ENCODE data around the gene SLC35E1. TPM values are rescaled to one million over a fixed set of nuclear protein-coding genes. Genes with fewer than 3 reads are reported as not detected.

SLC35E1 gene
- total RNA-seq, 1 donor from 2014 or later: 21.6 TPM

DNA sequence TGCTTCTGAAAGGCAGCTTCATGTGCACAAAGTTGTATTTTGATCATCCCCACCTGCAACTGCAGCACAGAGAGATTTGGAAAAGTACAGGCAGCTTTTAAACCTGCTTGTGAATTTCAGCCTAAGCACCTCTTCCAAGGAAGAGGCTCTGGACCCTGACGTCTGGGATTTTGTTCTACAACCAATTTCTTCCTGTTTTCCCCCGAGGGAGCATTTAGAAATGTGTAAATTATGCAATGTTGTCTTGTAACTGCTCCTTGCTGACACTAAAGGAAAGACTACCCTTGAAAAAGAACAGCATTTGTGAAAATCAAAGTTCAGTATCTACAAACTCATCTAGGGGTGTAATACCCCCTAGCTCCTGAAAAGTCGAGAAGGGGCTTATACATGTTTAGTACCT, 40.4 kb upstream of the SLC35E1 start:
- Histone ChIP-seq H3K27me3 (no peaks in the 10 kb centered on the region), H3K27ac (peak overlapping the region; percentile 7), H3K36me3 (no peaks in the 10 kb centered on the region), H3K4me3 (no peak overlapping the region), H3K4me1 (peaks cover 93% of the 10 kb centered on the region), H3K9me3 (no peaks in the 10 kb centered on the region)
- TF ChIP-seq POLR2A (IDR thresholded peaks at IDR 0.05) (no peak), POLR2AphosphoS5 (IDR thresholded peaks at IDR 0.05; ENCODE audit: insufficient read depth in 1 of 2, low read depth in 1 of 2) (no peak)
- TF ChIP-seq, protein P1, sequence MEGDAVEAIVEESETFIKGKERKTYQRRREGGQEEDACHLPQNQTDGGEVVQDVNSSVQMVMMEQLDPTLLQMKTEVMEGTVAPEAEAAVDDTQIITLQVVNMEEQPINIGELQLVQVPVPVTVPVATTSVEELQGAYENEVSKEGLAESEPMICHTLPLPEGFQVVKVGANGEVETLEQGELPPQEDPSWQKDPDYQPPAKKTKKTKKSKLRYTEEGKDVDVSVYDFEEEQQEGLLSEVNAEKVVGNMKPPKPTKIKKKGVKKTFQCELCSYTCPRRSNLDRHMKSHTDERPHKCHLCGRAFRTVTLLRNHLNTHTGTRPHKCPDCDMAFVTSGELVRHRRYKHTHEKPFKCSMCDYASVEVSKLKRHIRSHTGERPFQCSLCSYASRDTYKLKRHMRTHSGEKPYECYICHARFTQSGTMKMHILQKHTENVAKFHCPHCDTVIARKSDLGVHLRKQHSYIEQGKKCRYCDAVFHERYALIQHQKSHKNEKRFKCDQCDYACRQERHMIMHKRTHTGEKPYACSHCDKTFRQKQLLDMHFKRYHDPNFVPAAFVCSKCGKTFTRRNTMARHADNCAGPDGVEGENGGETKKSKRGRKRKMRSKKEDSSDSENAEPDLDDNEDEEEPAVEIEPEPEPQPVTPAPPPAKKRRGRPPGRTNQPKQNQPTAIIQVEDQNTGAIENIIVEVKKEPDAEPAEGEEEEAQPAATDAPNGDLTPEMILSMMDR (IDR thresholded peaks at IDR 0.05): no peak
- intact Hi-C loops (cut with DNase I): no loop called here
- no peak for DNase-seq (ENCODE audit: extremely low spot score in 2 of 2)

GRCh38 chr19:16611121-16611520, 38.9 kb upstream of the SLC35E1 start:
- DNase-seq (ENCODE audit: extremely low spot score in 2 of 2): no peak
- intact Hi-C loops (cut with DNase I): no loop called here
- H3K4me3 ChIP-seq: no peak overlapping the region
- TF ChIP-seq, protein P1 (IDR thresholded peaks at IDR 0.05): no peak
- TF ChIP-seq POLR2AphosphoS5 (IDR thresholded peaks at IDR 0.05; ENCODE audit: insufficient read depth in 1 of 2, low read depth in 1 of 2) (no peak), POLR2A (IDR thresholded peaks at IDR 0.05) (no peak)
- no peaks in the 10 kb centered on the region for H3K36me3 ChIP-seq
- peaks cover 92% of the 10 kb centered on the region for H3K4me1 ChIP-seq
- no peaks in the 10 kb centered on the region for H3K27me3 ChIP-seq
- H3K9me3 ChIP-seq: no peaks in the 10 kb centered on the region
- H3K27ac ChIP-seq: peak overlapping the region; percentile 3

- intact Hi-C loops (cut with DNase I): no loop called here
- Histone ChIP-seq H3K27me3 (no peaks in the 10 kb centered on the region), H3K9me3 (no peaks in the 10 kb centered on the region), H3K4me1 (peaks cover 89% of the 10 kb centered on the region), H3K27ac (peak overlapping the region; percentile 30), H3K36me3 (no peaks in the 10 kb centered on the region), H3K4me3 (no peak overlapping the region)
- TF ChIP-seq POLR2A (IDR thresholded peaks at IDR 0.05) (no peak), POLR2AphosphoS5 (IDR thresholded peaks at IDR 0.05; ENCODE audit: insufficient read depth in 1 of 2, low read depth in 1 of 2) (no peak)
- TF ChIP-seq, protein P1 (IDR thresholded peaks at IDR 0.05): no peak
- DNase-seq (ENCODE audit: extremely low spot score in 2 of 2): no peak
These were observed 37.4 kb upstream of the SLC35E1 start for GRCh38 chr19:16609511-16610200.

DNA sequence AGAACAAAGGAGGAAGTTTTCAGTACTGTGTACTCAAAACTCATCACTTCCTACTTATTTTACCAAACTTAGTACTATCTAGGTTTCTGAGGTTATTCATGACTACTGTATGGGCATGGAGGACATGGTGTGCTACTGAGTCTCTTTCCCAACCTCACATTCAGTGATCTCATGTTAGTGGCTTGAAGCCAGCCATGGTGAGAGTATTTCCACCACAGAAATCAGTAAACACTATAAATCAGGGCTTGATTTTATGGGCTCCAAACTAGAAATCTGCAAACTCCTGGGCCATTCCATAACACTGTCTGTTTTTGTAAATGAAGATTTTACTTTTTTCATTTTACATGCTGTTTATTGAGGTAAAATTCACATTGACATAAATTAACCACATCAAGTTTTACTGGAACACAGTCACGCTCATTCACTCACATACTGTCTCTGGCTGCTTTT, 36.1 kb upstream of the SLC35E1 start:
- Histone ChIP-seq H3K36me3 (no peaks in the 10 kb centered on the region), H3K4me1 (peaks cover 79% of the 10 kb centered on the region), H3K27me3 (no peaks in the 10 kb centered on the region), H3K27ac (peak overlapping the region; percentile 68), H3K9me3 (no peaks in the 10 kb centered on the region), H3K4me3 (no peak overlapping the region)
- peak in 1 of 2 donors; percentile 97 for TF ChIP-seq POLR2AphosphoS5 (IDR thresholded peaks at IDR 0.05; ENCODE audit: insufficient read depth in 1 of 2, low read depth in 1 of 2)
- TF ChIP-seq, protein P1 (IDR thresholded peaks at IDR 0.05): no peak
- intact Hi-C loops (cut with DNase I): no loop called here
- DNase-seq (ENCODE audit: extremely low spot score in 2 of 2): no peak

- Histone ChIP-seq H3K27me3 (no peaks in the 10 kb centered on the region), H3K4me1 (peaks cover 74% of the 10 kb centered on the region), H3K36me3 (no peaks in the 10 kb centered on the region), H3K9me3 (no peaks in the 10 kb centered on the region), H3K27ac (peak overlapping the region; percentile 68), H3K4me3 (no peak overlapping the region)
- DNase-seq (ENCODE audit: extremely low spot score in 2 of 2): no peak
- no peak for TF ChIP-seq POLR2AphosphoS5 (IDR thresholded peaks at IDR 0.05; ENCODE audit: insufficient read depth in 1 of 2, low read depth in 1 of 2)
- TF ChIP-seq, protein P1 (IDR thresholded peaks at IDR 0.05): no peak
- TF ChIP-seq POLR2A (IDR thresholded peaks at IDR 0.05): no peak
- intact Hi-C loops (cut with DNase I): no loop called here
These were observed 35.6 kb upstream of the SLC35E1 start for GRCh38 chr19:16607819-16608218.

Measured in vagina (tissue), 2 donors.